ENCODE results near the gene NCBP2.

- no peak for TF ChIP-seq CTCF (IDR thresholded peaks at IDR 0.05)
- no peak for TF ChIP-seq POLR2AphosphoS5 (IDR thresholded peaks at IDR 0.05)
- TF ChIP-seq POLR2A (IDR thresholded peaks at IDR 0.05; ENCODE audit: low read depth) = no peak
- TF ChIP-seq EP300 (IDR thresholded peaks at IDR 0.05) = no peak
Observed at GRCh38 chr3:196931828-196932587, 10.3 kb downstream of the NCBP2 start.

Measured in esophagus muscularis mucosa (tissue), 4 donors.